GM23338 (cell line): ENCODE results near the gene GNA12. TPM values are rescaled to one million over a fixed set of nuclear protein-coding genes. Genes with fewer than 3 reads are reported as not detected.

ENCODE experiments used
- ATAC-seq: fragments of 200-7000 bp; cut with Tn5 transposase; 3 replicates; pipeline ENCODE4 v1.9.1; 2020
- DNase-seq: peaks from one replicate; pipeline ENCODE4 v3.0.0-alpha.2; 2015; ENCODE audit warnings: low spot score
- H2AFZ ChIP-seq: fragments of 200-600 bp; sonication (generic); 2 replicates; pipeline ENCODE4 v1.8.0; 2016; ENCODE audit warnings: antibody characterized with exemption, mild to moderate bottlenecking, moderate library complexity
- H3F3A ChIP-seq: fragments of 200-600 bp; sonication (generic); replicated peaks from 2 replicates; pipeline ENCODE4 v1.8.0; 2017; ENCODE audit warnings: antibody characterized with exemption, mixed run types, low read depth
- H3K27ac ChIP-seq: fragments of 200-600 bp; sonication (generic); 2 replicates; pipeline ENCODE4 v1.6.1; 2016; ENCODE audit warnings: low read depth
- H3K27me3 ChIP-seq: fragments of 200-600 bp; sonication (generic); 2 replicates; pipeline ENCODE4 v1.8.0; 2016; ENCODE audit warnings: mild to moderate bottlenecking, mixed run types, moderate library complexity; ENCODE audit not compliant: insufficient read depth
- H3K36me3 ChIP-seq: fragments of 200-600 bp; sonication (generic); 2 replicates; pipeline ENCODE4 v1.8.0; 2016; ENCODE audit warnings: mild to moderate bottlenecking; ENCODE audit not compliant: insufficient read depth
- H3K4me1 ChIP-seq: fragments of 200-600 bp; sonication (generic); 2 replicates; pipeline ENCODE4 v1.8.0; 2016; ENCODE audit warnings: mild to moderate bottlenecking, moderate library complexity; ENCODE audit not compliant: insufficient read depth
- H3K4me2 ChIP-seq: fragments of 200-600 bp; sonication (generic); 2 replicates; pipeline ENCODE4 v1.7.1; 2017; ENCODE audit warnings: mixed run types
- H3K4me3 ChIP-seq: fragments of 200-600 bp; sonication (generic); 2 replicates; pipeline ENCODE4 v1.6.1; 2016; ENCODE audit warnings: mixed run types
- H3K79me2 ChIP-seq: fragments of 200-600 bp; sonication (generic); replicated peaks from 2 replicates; pipeline ENCODE4 v1.8.0; 2017; ENCODE audit warnings: mild to moderate bottlenecking; ENCODE audit not compliant: insufficient read depth
- H3K9me2 ChIP-seq: fragments of 200-600 bp; sonication (generic); 2 replicates; pipeline ENCODE4 v1.8.0; 2017; ENCODE audit not compliant: insufficient read depth
- H4K20me1 ChIP-seq: fragments of 200-600 bp; sonication (generic); replicated peaks from 2 replicates; pipeline ENCODE4 v1.8.0; 2017; ENCODE audit warnings: mild to moderate bottlenecking; ENCODE audit not compliant: insufficient read depth
- H3K27ac Mint-ChIP-seq: 2 replicates; pipeline ENCODE4 v1.8.0; 2020; ENCODE audit warnings: inconsistent platforms, mild to moderate bottlenecking, moderate library complexity, mixed read lengths
- H3K27me3 Mint-ChIP-seq: 3 replicates; pipeline ENCODE4 v1.8.0; 2022; ENCODE audit warnings: low read depth, mild to moderate bottlenecking, moderate library complexity, mixed read lengths, inconsistent platforms; ENCODE audit not compliant: insufficient read depth, poor library complexity
- H3K36me3 Mint-ChIP-seq: 3 replicates; pipeline ENCODE4 v1.8.0; 2021; ENCODE audit warnings: low read depth, mild to moderate bottlenecking, inconsistent platforms, moderate library complexity, mixed read lengths
- H3K4me1 Mint-ChIP-seq: 3 replicates; pipeline ENCODE4 v1.8.0; 2020; ENCODE audit warnings: mild to moderate bottlenecking, inconsistent platforms, mixed read lengths
- H3K4me3 Mint-ChIP-seq: 3 replicates; pipeline ENCODE4 v1.8.0; 2021; ENCODE audit warnings: moderate library complexity, mild to moderate bottlenecking, inconsistent platforms, mixed read lengths
- H3K9me3 Mint-ChIP-seq: 3 replicates; pipeline ENCODE4 v1.8.0; 2020; ENCODE audit warnings: moderate library complexity, mild to moderate bottlenecking, inconsistent platforms, mixed read lengths
- CREB1 ChIP-seq: fragments of 250-450 bp; sonication (Bioruptor Pico); IDR thresholded peaks from 2 replicates; pipeline ENCODE4 v1.5.0; 2020; ENCODE audit warnings: low read depth, mild to moderate bottlenecking, moderate library complexity
- EZH2 ChIP-seq: fragments of 200-600 bp; sonication (generic); IDR thresholded peaks from one replicate; pipeline ENCODE4 v1.8.0; 2017; ENCODE audit warnings: antibody characterized with exemption, mild to moderate bottlenecking, low read depth; ENCODE audit not compliant: unreplicated experiment
- EZH2phosphoT487 ChIP-seq: fragments of 200-600 bp; sonication (generic); IDR thresholded peaks from one replicate; pipeline ENCODE4 v1.8.1; 2018; ENCODE audit warnings: antibody characterized with exemption; ENCODE audit not compliant: unreplicated experiment
- JUNB ChIP-seq: IDR thresholded peaks from one replicate; pipeline ENCODE4 v1.6.1; 2016; ENCODE audit warnings: antibody characterized with exemption; ENCODE audit not compliant: unreplicated experiment
- NANOG ChIP-seq: IDR thresholded peaks from 2 replicates; pipeline ENCODE4 v1.6.1; 2016; ENCODE audit warnings: antibody characterized with exemption, borderline replicate concordance
- POLR2AphosphoS5 ChIP-seq: IDR thresholded peaks from 2 replicates; pipeline ENCODE4 v1.6.1; 2016; ENCODE audit warnings: antibody characterized with exemption, low read depth
- ZNF114 ChIP-seq: fragments of 250-450 bp; sonication (Bioruptor Pico); IDR thresholded peaks from 2 replicates; pipeline ENCODE4 v1.5.0; 2020; ENCODE audit warnings: mild to moderate bottlenecking, moderate library complexity
- ZNF331 ChIP-seq: fragments of 250-450 bp; sonication (Bioruptor Pico); IDR thresholded peaks from 2 replicates; pipeline ENCODE4 v1.5.0; 2020; ENCODE audit warnings: low read depth, mild to moderate bottlenecking, moderate library complexity
- polyA plus RNA-seq: library from polyadenylated mRNA; unstranded; fragments of >200 nt; fragmentation: Nextera tagmentation; extraction: Ambion mirVana; gene quantifications from 2 replicates; pipeline ENCODE4 v1.2.1, GENCODE V29; 2016
- total RNA-seq: library from RNA; depleted of rRNA; stranded (reverse); fragments of >200 nt; shearing (Covaris generic); gene quantifications from 2 replicates; pipeline ENCODE4 v1.2.3, GENCODE V29; 2014
- TF ChIP-seq, protein P1 (sequence below), 2 experiments: fragments of 200-600 bp in 1 of 2; sonication (generic) in 1 of 2; conservative IDR thresholded peaks; 2 replicates each; pipeline versions ENCODE4 v1.5.1 to v1.6.1; 2016 to 2017; ENCODE audit warnings: antibody characterized with exemption in 2 of 2, low read depth in 2 of 2, mild to moderate bottlenecking in 2 of 2, moderate library complexity in 1 of 2
- TF ChIP-seq, protein P2 (sequence below): IDR thresholded peaks from 2 replicates; pipeline ENCODE4 v1.6.1; 2016; ENCODE audit warnings: antibody characterized with exemption
- TF ChIP-seq, protein P3 (sequence below): fragments of 250-450 bp; sonication (Bioruptor Pico); IDR thresholded peaks from 2 replicates; pipeline ENCODE4 v1.5.0; 2020; ENCODE audit warnings: mild to moderate bottlenecking, moderate library complexity

Gene GNA12
- total and polyA plus RNA-seq, 2 experiments from 2014 or later = 24.0 to 87.7 TPM

DNA sequence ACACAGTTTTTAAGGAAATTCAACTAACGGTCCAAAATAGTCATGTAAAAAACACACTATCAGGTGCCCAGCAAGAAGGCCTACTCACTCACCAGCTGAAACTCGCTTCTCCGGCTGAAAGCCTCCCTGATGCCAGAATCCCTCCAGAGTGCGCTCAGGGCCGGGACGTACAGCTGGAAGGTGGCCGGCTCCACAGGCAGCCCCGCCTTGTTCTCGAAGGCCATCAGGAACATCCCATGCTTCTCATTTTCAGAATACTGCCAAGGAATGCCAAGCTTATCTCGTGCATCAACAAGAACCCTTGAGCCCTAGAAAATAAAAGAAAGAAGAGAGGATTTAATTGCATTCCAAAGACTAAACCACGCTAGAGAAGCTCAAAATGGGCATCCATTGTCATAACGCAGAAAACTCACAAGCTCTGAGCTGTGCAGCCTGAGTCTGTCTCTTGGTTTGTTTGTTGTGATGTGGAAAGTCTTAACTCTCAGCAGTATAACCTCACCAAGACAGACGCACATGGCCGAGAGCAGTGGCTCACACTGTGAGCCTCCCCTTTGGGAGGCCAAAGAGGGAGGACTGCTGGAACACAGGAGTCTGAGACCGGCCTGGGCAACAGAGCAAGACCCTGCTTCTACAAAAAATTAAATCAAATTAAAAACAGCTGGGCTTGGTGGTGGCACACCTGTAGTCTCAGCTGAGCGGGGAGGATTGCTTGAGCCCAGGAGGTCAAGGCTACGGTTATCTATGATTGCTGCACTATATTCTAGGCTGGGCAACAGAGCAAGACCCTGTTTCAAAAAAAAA, 49.1 kb downstream of the GNA12 start:
- Mint-ChIP-seq H3K27ac (no peak overlapping the region), H3K4me1 (peaks cover 35% of the 10 kb centered on the region), H3K9me3 (no peaks in the 10 kb centered on the region), H3K27me3 (no peaks in the 10 kb centered on the region), H3K4me3 (no peak overlapping the region), H3K36me3 (peaks cover 38% of the 10 kb centered on the region)
- no peak for TF ChIP-seq ZNF331
- TF ChIP-seq ZNF114 (CRISPR knock-in tag) = no peak
- peaks cover 46% of the 10 kb centered on the region for H4K20me1 ChIP-seq
- no peak for ATAC-seq
- peaks cover 28% of the 10 kb centered on the region for H3K36me3 ChIP-seq
- no peak overlapping the region for H3K4me2 ChIP-seq
- H3K9me2 ChIP-seq = no peaks in the 10 kb centered on the region
- H3K27ac ChIP-seq = no peak overlapping the region
- H2AFZ ChIP-seq = no peak overlapping the region
- H3K79me2 ChIP-seq = peaks cover 95% of the 10 kb centered on the region
- H3K27me3 ChIP-seq = no peaks in the 10 kb centered on the region
- no peak for DNase-seq
- H3K4me1 ChIP-seq = peaks cover 26% of the 10 kb centered on the region
- H3F3A ChIP-seq = 0 out of 2 replicates have a peak, but pooled peaks cover 3% of the 10 kb centered on the region
- H3K4me3 ChIP-seq = no peak overlapping the region

DNA sequence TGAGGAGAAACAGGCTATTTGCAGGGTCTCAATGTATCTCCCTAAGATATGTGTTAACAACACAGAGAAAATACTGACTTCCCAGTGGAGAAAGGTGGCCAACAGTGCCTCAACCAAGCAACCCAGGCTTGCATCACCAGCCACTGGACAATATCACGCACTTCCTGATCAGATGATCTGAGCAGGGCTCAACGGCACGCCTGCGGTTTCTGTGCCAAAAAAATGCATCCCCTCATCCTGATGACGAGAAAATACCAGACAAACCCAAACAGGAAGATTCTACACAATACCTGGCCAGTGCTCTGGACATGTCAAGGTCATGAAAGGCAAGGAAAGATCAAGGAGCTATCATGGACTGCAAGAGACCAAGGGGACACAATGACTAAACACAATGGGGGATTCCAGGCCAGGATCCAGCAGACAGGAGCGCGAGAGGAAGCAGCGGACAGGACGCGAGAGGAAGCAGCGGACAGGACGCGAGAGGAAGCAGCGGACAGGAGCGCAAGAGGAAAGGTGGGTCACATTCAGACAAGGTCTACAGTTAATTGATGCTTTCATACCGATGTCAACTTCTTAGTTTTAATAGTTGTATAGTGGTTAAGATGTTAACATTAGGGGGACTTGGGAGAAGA, 51.1 kb downstream of the GNA12 start:
- peaks cover 19% of the 10 kb centered on the region for H3K4me1 Mint-ChIP-seq
- H3K27ac Mint-ChIP-seq = no peak overlapping the region; the same call in 1 of the 2 replicates
- peaks cover 54% of the 10 kb centered on the region for H3K36me3 Mint-ChIP-seq
- TF ChIP-seq, protein P1, sequence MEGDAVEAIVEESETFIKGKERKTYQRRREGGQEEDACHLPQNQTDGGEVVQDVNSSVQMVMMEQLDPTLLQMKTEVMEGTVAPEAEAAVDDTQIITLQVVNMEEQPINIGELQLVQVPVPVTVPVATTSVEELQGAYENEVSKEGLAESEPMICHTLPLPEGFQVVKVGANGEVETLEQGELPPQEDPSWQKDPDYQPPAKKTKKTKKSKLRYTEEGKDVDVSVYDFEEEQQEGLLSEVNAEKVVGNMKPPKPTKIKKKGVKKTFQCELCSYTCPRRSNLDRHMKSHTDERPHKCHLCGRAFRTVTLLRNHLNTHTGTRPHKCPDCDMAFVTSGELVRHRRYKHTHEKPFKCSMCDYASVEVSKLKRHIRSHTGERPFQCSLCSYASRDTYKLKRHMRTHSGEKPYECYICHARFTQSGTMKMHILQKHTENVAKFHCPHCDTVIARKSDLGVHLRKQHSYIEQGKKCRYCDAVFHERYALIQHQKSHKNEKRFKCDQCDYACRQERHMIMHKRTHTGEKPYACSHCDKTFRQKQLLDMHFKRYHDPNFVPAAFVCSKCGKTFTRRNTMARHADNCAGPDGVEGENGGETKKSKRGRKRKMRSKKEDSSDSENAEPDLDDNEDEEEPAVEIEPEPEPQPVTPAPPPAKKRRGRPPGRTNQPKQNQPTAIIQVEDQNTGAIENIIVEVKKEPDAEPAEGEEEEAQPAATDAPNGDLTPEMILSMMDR (conservative IDR thresholded peaks at IDR 0.05; ENCODE audit: low read depth in 2 of 2) = no peak
- no peak for TF ChIP-seq CREB1 (CRISPR knock-in tag)
- TF ChIP-seq EZH2 = no peak
- no peak for TF ChIP-seq JUNB
- TF ChIP-seq, protein P2, sequence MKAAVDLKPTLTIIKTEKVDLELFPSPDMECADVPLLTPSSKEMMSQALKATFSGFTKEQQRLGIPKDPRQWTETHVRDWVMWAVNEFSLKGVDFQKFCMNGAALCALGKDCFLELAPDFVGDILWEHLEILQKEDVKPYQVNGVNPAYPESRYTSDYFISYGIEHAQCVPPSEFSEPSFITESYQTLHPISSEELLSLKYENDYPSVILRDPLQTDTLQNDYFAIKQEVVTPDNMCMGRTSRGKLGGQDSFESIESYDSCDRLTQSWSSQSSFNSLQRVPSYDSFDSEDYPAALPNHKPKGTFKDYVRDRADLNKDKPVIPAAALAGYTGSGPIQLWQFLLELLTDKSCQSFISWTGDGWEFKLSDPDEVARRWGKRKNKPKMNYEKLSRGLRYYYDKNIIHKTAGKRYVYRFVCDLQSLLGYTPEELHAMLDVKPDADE = no peak
- TF ChIP-seq ZNF331 = no peak
- TF ChIP-seq ZNF114 (CRISPR knock-in tag) = no peak
- no peak for TF ChIP-seq POLR2AphosphoS5
- TF ChIP-seq EZH2phosphoT487 = no peak
- no peak for TF ChIP-seq NANOG
- TF ChIP-seq, protein P3, sequence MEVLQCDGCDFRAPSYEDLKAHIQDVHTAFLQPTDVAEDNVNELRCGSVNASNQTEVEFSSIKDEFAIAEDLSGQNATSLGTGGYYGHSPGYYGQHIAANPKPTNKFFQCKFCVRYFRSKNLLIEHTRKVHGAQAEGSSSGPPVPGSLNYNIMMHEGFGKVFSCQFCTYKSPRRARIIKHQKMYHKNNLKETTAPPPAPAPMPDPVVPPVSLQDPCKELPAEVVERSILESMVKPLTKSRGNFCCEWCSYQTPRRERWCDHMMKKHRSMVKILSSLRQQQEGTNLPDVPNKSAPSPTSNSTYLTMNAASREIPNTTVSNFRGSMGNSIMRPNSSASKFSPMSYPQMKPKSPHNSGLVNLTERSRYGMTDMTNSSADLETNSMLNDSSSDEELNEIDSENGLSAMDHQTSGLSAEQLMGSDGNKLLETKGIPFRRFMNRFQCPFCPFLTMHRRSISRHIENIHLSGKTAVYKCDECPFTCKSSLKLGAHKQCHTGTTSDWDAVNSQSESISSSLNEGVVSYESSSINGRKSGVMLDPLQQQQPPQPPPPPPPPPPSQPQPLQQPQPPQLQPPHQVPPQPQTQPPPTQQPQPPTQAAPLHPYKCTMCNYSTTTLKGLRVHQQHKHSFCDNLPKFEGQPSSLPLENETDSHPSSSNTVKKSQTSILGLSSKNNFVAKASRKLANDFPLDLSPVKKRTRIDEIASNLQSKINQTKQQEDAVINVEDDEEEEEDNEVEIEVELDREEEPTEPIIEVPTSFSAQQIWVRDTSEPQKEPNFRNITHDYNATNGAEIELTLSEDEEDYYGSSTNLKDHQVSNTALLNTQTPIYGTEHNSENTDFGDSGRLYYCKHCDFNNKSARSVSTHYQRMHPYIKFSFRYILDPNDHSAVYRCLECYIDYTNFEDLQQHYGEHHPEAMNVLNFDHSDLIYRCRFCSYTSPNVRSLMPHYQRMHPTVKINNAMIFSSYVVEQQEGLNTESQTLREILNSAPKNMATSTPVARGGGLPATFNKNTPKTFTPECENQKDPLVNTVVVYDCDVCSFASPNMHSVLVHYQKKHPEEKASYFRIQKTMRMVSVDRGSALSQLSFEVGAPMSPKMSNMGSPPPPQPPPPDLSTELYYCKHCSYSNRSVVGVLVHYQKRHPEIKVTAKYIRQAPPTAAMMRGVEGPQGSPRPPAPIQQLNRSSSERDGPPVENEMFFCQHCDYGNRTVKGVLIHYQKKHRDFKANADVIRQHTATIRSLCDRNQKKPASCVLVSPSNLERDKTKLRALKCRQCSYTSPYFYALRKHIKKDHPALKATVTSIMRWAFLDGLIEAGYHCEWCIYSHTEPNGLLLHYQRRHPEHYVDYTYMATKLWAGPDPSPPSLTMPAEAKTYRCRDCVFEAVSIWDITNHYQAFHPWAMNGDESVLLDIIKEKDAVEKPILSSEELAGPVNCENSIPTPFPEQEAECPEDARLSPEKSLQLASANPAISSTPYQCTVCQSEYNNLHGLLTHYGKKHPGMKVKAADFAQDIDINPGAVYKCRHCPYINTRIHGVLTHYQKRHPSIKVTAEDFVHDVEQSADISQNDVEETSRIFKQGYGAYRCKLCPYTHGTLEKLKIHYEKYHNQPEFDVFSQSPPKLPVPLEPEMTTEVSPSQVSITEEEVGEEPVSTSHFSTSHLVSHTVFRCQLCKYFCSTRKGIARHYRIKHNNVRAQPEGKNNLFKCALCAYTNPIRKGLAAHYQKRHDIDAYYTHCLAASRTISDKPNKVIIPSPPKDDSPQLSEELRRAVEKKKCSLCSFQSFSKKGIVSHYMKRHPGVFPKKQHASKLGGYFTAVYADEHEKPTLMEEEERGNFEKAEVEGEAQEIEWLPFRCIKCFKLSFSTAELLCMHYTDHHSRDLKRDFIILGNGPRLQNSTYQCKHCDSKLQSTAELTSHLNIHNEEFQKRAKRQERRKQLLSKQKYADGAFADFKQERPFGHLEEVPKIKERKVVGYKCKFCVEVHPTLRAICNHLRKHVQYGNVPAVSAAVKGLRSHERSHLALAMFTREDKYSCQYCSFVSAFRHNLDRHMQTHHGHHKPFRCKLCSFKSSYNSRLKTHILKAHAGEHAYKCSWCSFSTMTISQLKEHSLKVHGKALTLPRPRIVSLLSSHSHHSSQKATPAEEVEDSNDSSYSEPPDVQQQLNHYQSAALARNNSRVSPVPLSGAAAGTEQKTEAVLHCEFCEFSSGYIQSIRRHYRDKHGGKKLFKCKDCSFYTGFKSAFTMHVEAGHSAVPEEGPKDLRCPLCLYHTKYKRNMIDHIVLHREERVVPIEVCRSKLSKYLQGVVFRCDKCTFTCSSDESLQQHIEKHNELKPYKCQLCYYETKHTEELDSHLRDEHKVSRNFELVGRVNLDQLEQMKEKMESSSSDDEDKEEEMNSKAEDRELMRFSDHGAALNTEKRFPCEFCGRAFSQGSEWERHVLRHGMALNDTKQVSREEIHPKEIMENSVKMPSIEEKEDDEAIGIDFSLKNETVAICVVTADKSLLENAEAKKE = no peak

More for the DNA sequence above, 51.1 kb downstream of the GNA12 start:
- H3K79me2 ChIP-seq = peaks cover 93% of the 10 kb centered on the region
- H3K9me2 ChIP-seq = no peaks in the 10 kb centered on the region
- Mint-ChIP-seq H3K27me3 (no peaks in the 10 kb centered on the region), H3K4me3 (no peak overlapping the region), H3K9me3 (no peaks in the 10 kb centered on the region)
- H3K4me1 ChIP-seq = peaks cover 5% of the 10 kb centered on the region; the same call in 1 of the 2 replicates
- peaks cover 28% of the 10 kb centered on the region for H3K36me3 ChIP-seq
- no peak for DNase-seq
- H4K20me1 ChIP-seq = peaks cover 42% of the 10 kb centered on the region
- H3F3A ChIP-seq = 0 out of 2 replicates have a peak, but pooled peaks cover 3% of the 10 kb centered on the region
- H2AFZ ChIP-seq = no peak overlapping the region
- H3K27ac ChIP-seq = peak overlapping the region; percentile 28
- no peak overlapping the region for H3K4me2 ChIP-seq
- no peaks in the 10 kb centered on the region for H3K27me3 ChIP-seq
- no peak for ATAC-seq
- H3K4me3 ChIP-seq = no peak overlapping the region
